ENCODE measurements around the gene ATRAID.

Gene ATRAID

GRCh38 chr2:27251766-27252165 lies 39.9 kb downstream of the ATRAID start:
- DNase-seq = no peak

GRCh38 chr2:27255187-27255586 lies 43.3 kb downstream of the ATRAID start:
- no peak for DNase-seq

DNA sequence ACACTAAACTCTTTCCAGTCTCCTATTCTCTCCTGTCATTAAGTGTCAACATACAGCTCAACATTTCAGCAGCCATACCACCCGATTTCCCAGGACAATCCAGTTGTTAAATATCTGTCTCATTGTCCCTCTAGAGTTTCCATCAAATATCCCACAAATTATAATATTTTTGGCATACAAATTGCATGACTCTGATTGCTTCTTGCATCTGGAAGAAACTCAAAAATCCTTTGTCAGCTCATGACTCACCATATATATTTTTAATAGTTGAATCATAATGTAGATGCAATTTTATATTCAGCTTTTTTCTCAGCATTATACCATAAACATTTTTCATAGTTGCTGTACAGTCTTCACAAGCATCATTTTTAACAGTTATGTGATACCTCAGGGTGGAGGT lies 43.8 kb downstream of the ATRAID start:
- DNase-seq = no peak

GRCh38 chr2:27256855-27257454 lies 45.1 kb downstream of the ATRAID start:
- no peak for DNase-seq

GRCh38 chr2:27258051-27258450 lies 46.2 kb downstream of the ATRAID start:
- DNase-seq = no peak

GRCh38 chr2:27261241-27261925 lies 49.5 kb downstream of the ATRAID start:
- DNase-seq = no peak

GRCh38 chr2:27261926-27262298 lies 50.1 kb downstream of the ATRAID start:
- no peak for DNase-seq

DNA sequence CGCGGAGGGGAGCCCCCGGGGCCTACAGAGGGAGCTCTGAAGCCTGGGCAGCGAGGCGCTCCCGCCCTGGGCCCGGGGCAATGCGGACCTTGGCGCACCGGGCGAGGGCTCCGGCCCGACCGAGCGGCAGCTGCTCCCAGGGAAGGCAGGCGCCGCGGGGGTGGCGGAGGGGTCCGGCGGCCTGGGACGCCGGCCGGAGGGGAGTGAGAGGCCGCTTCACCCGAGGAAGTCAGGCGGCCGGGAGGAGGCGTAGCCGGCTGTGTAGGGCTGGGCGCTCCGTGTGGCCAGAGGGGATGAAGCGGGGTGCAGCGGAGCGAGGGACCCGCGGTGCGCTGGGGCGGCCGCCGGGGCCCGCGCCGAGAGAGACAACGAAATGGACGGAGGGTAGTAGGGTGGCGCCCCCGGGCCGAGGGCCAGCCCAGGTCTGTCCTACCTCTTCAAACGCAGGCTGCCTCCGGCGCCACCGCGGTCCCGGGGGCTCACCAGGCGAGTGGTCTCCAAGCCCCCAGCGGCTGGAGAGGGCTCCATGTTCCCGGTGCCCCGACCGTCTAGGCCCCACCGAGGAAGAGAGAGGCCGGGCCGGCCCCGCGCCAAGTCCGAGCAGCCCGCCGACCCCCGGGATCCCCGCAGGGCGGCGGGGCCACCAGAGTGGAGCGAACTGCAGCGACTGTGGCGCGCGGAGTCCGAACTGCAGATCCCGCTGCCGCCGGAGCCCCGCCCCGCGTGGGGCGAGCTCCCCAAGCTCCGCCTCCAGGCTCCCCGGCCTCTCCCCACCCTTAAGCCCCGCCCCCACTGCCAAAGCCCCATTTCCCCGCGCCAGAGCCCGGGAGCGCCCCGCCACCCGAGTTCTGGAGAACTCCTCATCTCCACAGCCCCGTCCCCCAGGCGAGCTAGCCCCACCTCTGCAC lies 50.8 kb downstream of the ATRAID start, which contains the start of gene SLC30A3:
Gene SLC30A3, minus strand, starts transcription at position 669 of the 908 bp plus-strand sequence. Its CDS starts 141 bp downstream, at position 528.
- DNase-seq = peak; percentile 77 to 79

DNA sequence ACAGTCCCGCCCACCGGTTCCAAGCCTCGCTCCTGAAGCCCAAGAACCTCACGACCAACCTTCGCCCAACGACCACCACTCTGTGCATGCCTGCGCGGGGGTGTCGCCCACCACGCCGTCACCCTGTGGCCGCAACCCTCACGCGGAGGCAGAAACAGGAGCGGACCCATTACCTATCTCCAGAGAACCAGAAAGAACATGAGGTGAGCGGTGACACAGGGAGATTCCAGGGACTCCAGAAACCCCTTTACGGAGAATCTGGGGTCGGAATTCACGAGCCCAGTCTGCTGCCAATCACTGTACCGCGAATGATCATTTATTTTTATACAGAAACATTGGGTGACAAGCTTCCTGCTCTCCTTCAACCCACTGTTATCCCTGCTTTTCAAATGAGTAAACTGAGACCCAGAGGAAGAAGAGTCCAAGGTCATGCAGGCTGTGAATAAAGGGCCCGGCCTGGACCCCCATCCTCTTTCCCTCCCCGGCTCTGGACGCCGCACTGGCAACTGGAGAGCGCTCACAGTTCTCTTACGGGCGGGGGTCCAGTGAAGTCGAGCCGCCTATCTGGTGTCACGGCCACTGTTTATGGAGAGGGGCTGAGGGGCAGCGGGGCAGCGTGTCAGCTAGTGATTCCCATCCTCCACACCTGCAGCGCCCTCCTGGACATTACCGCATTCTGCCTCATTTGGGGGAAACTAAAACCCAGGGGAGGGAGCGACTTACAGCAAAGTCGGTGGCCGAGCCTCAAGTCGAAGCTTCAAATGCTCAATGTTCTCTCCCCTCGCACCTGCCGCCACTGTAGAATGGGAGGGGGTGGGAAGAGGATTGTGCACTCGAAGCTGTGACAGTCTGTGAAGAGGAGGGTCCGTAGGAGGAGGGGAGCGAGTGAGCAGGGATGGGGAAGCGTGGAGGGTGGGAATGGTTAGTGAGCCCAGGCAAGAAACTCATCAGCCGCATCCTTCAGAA lies 51.7 kb downstream of the ATRAID start:
- no peak for DNase-seq

- no peak for DNase-seq
Measured at GRCh38 chr2:27264253-27264752, 52.5 kb downstream of the ATRAID start.

DNA sequence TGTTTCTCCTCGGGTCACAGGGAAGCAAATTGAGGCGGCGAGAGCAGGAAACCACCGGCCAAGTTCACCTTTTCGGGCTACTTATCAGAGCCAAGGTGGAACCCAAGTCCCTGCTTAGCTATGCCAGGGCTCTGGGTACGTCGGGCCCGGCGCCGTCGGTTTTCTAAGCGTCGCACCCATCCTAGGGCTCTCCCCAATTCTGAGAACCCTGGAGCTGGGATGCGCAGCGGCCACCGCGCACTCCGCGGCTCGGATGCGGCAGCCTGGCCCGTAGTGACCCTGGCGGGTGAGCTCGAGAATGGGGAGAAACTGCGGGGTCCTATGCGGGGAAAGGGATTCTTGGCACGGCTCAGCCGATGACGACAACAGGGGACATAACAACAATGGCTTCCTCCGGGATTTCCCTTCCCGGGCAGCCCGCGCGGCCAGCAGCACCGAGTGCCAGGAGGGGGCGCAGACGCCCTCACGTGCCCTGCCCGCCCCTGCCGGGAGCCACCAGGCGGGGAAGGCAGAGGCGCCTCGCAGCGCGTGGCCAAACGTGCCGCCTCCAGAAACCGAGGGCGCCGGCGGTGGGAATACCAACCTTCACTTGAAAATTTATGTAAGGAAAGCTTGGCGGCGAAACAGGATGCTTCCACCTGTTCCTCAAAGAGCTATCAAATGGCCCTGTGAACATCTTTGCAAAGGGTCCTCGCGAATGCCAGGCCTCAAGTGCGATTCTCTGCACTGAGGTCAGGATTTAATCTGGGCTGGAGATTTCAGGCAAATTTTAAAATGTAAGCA lies 53.1 kb downstream of the ATRAID start:
- peak; percentile 72 to 76 for DNase-seq

DNA sequence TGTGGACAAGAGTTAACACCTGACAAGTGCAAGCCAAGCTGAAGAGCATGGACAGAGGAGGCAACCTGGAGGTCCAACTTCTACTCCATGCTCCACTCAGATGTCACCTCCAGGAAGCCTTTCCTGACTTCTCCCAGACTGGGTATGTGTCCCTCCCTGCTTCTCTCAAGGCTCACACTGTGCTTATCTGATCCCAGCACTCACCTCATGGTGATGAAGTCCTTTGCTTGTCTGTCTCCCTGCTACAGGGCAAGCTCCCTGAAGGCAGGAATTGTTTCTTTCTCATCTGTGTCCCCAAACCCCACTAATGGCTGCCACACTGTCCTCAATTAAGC lies 53.7 kb downstream of the ATRAID start:
- DNase-seq = no peak

All from CD4-positive, alpha-beta T cell treated with Interleukin-4 for 1 hour (primary cell).